WTC11 (cell line): Measurements from ENCODE around the gene FAM20B. TPM values are rescaled to one million over a fixed set of nuclear protein-coding genes. Genes with fewer than 3 reads are reported as not detected.

Experiments used
- ATAC-seq: fragments of 200-7000 bp; cut with Tn5 transposase; 2 replicates; pipeline ENCODE4 v1.10.0; 2021; ENCODE audit warnings: mild to moderate bottlenecking, moderate library complexity
- CTCF ChIA-PET: fragments of 300-600 bp; sonication (Branson Sonifier 250); formaldehyde crosslinking; loops from one replicate; lab custom pipeline; 2021; ENCODE audit warnings: antibody characterized with exemption; lab: Charles Lee
- POLR2A ChIA-PET: fragments of 350-600 bp; sonication (Branson Sonifier 250); formaldehyde crosslinking; loops from one replicate; lab custom pipeline; 2021; ENCODE audit warnings: antibody characterized with exemption; lab: Charles Lee
- DNase-seq: peaks from one replicate; pipeline ENCODE4 v3.0.0; 2021; ENCODE audit warnings: low spot score
- H3K27ac Mint-ChIP-seq: 2 replicates; pipeline ENCODE4 v1.8.0; 2021; ENCODE audit warnings: mixed read lengths
- H3K27me3 Mint-ChIP-seq: 2 replicates; pipeline ENCODE4 v1.8.0; 2021; ENCODE audit warnings: low read depth, mild to moderate bottlenecking, moderate library complexity, mixed read lengths
- H3K36me3 Mint-ChIP-seq: 2 replicates; pipeline ENCODE4 v1.8.0; 2021; ENCODE audit warnings: mixed read lengths
- H3K4me1 Mint-ChIP-seq: 2 replicates; pipeline ENCODE4 v1.8.0; 2022; ENCODE audit warnings: mixed read lengths
- H3K4me3 Mint-ChIP-seq: 2 replicates; pipeline ENCODE4 v1.8.0; 2021; ENCODE audit warnings: mild to moderate bottlenecking, moderate library complexity, mixed read lengths
- H3K9me3 Mint-ChIP-seq: 2 replicates; pipeline ENCODE4 v1.8.0; 2021; ENCODE audit warnings: mixed read lengths
- ELF4 ChIP-seq: sonication (generic); formaldehyde crosslinking; IDR thresholded peaks from 2 replicates; pipeline ENCODE4 v1.8.1; 2022; ENCODE audit warnings: low read depth, mild to moderate bottlenecking, moderate library complexity, missing genetic modification reagents
- OVOL2 ChIP-seq: fragments of 250-450 bp; sonication (Bioruptor Pico); IDR thresholded peaks from 2 replicates; pipeline ENCODE4 v1.9.0; 2021; ENCODE audit warnings: mild to moderate bottlenecking, borderline replicate concordance
- PRRX2 ChIP-seq: fragments of 250-450 bp; sonication (Bioruptor Pico); IDR thresholded peaks from 2 replicates; pipeline ENCODE4 v1.8.0; 2021; ENCODE audit warnings: mild to moderate bottlenecking
- SMAD4 ChIP-seq: sonication (generic); formaldehyde crosslinking; IDR thresholded peaks from 2 replicates; pipeline ENCODE4 v1.8.0; 2022; ENCODE audit warnings: mild to moderate bottlenecking, missing genetic modification reagents
- SP1 ChIP-seq: sonication (generic); formaldehyde crosslinking; conservative IDR thresholded peaks from 2 replicates; pipeline ENCODE4 v1.8.1; 2022; ENCODE audit warnings: missing genetic modification reagents
- TCF7 ChIP-seq: sonication (generic); formaldehyde crosslinking; IDR thresholded peaks from 2 replicates; pipeline ENCODE4 v1.8.0; 2022; ENCODE audit warnings: mild to moderate bottlenecking, low read depth, missing genetic modification reagents, moderate library complexity
- TEAD1 ChIP-seq: sonication (generic); formaldehyde crosslinking; IDR thresholded peaks from 2 replicates; pipeline ENCODE4 v1.8.0; 2022; ENCODE audit warnings: mild to moderate bottlenecking, missing genetic modification reagents
- TP53 ChIP-seq: sonication (generic); formaldehyde crosslinking; IDR thresholded peaks from 2 replicates; pipeline ENCODE4 v1.8.1; 2023; ENCODE audit warnings: mild to moderate bottlenecking, missing genetic modification reagents
- ZNF219 ChIP-seq: sonication (generic); formaldehyde crosslinking; IDR thresholded peaks from 2 replicates; pipeline ENCODE4 v1.8.0; 2023; ENCODE audit warnings: missing genetic modification reagents, mild to moderate bottlenecking, borderline replicate concordance
- ZNF317 ChIP-seq: sonication (generic); formaldehyde crosslinking; IDR thresholded peaks from 2 replicates; pipeline ENCODE4 v1.8.1; 2023; ENCODE audit warnings: low read depth, mild to moderate bottlenecking, moderate library complexity, missing genetic modification reagents, borderline replicate concordance
- ZNF423 ChIP-seq: fragments of 250-450 bp; sonication (Bioruptor Pico); IDR thresholded peaks from 2 replicates; pipeline ENCODE4 v2.1.2; 2022; ENCODE audit warnings: mild to moderate bottlenecking, moderate library complexity
- total RNA-seq: library from RNA; stranded (reverse); gene quantifications from 3 replicates; pipeline ENCODE4 v1.2.3, GENCODE V29; 2021
- TF ChIP-seq, protein P1 (sequence below): sonication (generic); formaldehyde crosslinking; IDR thresholded peaks from 2 replicates; pipeline ENCODE4 v1.8.0; 2023; ENCODE audit warnings: missing genetic modification reagents
- TF ChIP-seq, protein P2 (sequence below): sonication (generic); formaldehyde crosslinking; IDR thresholded peaks from 2 replicates; pipeline ENCODE4 v1.8.0; 2023; ENCODE audit warnings: mild to moderate bottlenecking, missing genetic modification reagents
- TF ChIP-seq, protein P3 (sequence below): fragments of 200-600 bp; IDR thresholded peaks from 2 replicates; pipeline ENCODE4 v1.8.0; 2022; ENCODE audit warnings: antibody characterized with exemption
- TF ChIP-seq, protein P4 (sequence below): sonication (generic); formaldehyde crosslinking; IDR thresholded peaks from 2 replicates; pipeline ENCODE4 v1.8.0; 2022; ENCODE audit warnings: missing genetic modification reagents
- TF ChIP-seq, protein P5 (sequence below): sonication (generic); formaldehyde crosslinking; IDR thresholded peaks from 2 replicates; pipeline ENCODE4 v1.8.0; 2022; ENCODE audit warnings: mild to moderate bottlenecking, missing genetic modification reagents
- TF ChIP-seq, protein P6 (sequence below): sonication (generic); formaldehyde crosslinking; IDR thresholded peaks from 2 replicates; pipeline ENCODE4 v1.8.1; 2023; ENCODE audit warnings: mild to moderate bottlenecking, moderate library complexity, missing genetic modification reagents
- TF ChIP-seq, protein P7 (sequence below): sonication (generic); formaldehyde crosslinking; IDR thresholded peaks from 2 replicates; pipeline ENCODE4 v1.8.1; 2023; ENCODE audit warnings: mild to moderate bottlenecking, missing genetic modification reagents

FAM20B gene
- total RNA-seq, 1 experiment from 2014 or later, result 36.1 TPM

DNA sequence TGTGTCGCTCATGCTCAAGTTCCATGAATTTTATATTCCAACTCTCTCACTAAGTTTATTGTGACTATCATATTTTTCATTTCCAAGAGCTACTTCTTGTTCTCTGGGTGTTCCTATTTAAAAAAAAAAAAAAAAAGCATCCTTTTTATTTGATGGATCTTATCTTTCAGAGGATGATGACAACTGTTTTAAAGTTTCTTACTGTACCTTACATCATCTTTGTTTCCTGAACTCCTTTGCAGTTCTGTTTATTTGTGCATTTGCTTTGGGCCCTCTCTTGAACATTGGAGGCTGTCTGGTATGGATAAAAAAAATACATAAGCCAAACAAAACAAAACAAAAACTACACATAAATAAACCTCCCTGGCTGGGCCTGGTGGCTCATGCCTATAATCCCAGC, 32.1 kb upstream of the FAM20B start:
- Mint-ChIP-seq H3K4me3 (no peak overlapping the region), H3K27ac (no peak overlapping the region), H3K27me3 (no peaks in the 10 kb centered on the region), H3K4me1 (no peaks in the 10 kb centered on the region), H3K36me3 (peaks cover 17% of the 10 kb centered on the region), H3K9me3 (peaks cover 30% of the 10 kb centered on the region)
- DNase-seq (no peak), ATAC-seq (no peak)
- no peak for TF ChIP-seq SMAD4 (CRISPR knock-in tag)
- TF ChIP-seq TCF7 (CRISPR knock-in tag), result no peak
- no peak for TF ChIP-seq PRRX2 (CRISPR knock-in tag)
- TF ChIP-seq, protein P1, sequence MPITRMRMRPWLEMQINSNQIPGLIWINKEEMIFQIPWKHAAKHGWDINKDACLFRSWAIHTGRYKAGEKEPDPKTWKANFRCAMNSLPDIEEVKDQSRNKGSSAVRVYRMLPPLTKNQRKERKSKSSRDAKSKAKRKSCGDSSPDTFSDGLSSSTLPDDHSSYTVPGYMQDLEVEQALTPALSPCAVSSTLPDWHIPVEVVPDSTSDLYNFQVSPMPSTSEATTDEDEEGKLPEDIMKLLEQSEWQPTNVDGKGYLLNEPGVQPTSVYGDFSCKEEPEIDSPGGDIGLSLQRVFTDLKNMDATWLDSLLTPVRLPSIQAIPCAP (CRISPR knock-in tag), result no peak
- TF ChIP-seq ZNF423 (CRISPR knock-in tag), result no peak
- TF ChIP-seq SP1 (CRISPR knock-in tag), result no peak
- TF ChIP-seq TEAD1 (CRISPR knock-in tag), result no peak
- TF ChIP-seq ZNF219 (CRISPR knock-in tag), result no peak
- no peak for TF ChIP-seq TP53 (CRISPR knock-in tag)
- TF ChIP-seq, protein P2, sequence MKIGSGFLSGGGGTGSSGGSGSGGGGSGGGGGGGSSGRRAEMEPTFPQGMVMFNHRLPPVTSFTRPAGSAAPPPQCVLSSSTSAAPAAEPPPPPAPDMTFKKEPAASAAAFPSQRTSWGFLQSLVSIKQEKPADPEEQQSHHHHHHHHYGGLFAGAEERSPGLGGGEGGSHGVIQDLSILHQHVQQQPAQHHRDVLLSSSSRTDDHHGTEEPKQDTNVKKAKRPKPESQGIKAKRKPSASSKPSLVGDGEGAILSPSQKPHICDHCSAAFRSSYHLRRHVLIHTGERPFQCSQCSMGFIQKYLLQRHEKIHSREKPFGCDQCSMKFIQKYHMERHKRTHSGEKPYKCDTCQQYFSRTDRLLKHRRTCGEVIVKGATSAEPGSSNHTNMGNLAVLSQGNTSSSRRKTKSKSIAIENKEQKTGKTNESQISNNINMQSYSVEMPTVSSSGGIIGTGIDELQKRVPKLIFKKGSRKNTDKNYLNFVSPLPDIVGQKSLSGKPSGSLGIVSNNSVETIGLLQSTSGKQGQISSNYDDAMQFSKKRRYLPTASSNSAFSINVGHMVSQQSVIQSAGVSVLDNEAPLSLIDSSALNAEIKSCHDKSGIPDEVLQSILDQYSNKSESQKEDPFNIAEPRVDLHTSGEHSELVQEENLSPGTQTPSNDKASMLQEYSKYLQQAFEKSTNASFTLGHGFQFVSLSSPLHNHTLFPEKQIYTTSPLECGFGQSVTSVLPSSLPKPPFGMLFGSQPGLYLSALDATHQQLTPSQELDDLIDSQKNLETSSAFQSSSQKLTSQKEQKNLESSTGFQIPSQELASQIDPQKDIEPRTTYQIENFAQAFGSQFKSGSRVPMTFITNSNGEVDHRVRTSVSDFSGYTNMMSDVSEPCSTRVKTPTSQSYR (CRISPR knock-in tag), result no peak
- TF ChIP-seq ELF4, result no peak
- TF ChIP-seq, protein P3, sequence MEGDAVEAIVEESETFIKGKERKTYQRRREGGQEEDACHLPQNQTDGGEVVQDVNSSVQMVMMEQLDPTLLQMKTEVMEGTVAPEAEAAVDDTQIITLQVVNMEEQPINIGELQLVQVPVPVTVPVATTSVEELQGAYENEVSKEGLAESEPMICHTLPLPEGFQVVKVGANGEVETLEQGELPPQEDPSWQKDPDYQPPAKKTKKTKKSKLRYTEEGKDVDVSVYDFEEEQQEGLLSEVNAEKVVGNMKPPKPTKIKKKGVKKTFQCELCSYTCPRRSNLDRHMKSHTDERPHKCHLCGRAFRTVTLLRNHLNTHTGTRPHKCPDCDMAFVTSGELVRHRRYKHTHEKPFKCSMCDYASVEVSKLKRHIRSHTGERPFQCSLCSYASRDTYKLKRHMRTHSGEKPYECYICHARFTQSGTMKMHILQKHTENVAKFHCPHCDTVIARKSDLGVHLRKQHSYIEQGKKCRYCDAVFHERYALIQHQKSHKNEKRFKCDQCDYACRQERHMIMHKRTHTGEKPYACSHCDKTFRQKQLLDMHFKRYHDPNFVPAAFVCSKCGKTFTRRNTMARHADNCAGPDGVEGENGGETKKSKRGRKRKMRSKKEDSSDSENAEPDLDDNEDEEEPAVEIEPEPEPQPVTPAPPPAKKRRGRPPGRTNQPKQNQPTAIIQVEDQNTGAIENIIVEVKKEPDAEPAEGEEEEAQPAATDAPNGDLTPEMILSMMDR, result no peak
- TF ChIP-seq, protein P4, sequence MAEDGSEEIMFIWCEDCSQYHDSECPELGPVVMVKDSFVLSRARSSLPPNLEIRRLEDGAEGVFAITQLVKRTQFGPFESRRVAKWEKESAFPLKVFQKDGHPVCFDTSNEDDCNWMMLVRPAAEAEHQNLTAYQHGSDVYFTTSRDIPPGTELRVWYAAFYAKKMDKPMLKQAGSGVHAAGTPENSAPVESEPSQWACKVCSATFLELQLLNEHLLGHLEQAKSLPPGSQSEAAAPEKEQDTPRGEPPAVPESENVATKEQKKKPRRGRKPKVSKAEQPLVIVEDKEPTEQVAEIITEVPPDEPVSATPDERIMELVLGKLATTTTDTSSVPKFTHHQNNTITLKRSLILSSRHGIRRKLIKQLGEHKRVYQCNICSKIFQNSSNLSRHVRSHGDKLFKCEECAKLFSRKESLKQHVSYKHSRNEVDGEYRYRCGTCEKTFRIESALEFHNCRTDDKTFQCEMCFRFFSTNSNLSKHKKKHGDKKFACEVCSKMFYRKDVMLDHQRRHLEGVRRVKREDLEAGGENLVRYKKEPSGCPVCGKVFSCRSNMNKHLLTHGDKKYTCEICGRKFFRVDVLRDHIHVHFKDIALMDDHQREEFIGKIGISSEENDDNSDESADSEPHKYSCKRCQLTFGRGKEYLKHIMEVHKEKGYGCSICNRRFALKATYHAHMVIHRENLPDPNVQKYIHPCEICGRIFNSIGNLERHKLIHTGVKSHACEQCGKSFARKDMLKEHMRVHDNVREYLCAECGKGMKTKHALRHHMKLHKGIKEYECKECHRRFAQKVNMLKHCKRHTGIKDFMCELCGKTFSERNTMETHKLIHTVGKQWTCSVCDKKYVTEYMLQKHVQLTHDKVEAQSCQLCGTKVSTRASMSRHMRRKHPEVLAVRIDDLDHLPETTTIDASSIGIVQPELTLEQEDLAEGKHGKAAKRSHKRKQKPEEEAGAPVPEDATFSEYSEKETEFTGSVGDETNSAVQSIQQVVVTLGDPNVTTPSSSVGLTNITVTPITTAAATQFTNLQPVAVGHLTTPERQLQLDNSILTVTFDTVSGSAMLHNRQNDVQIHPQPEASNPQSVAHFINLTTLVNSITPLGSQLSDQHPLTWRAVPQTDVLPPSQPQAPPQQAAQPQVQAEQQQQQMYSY (CRISPR knock-in tag), result no peak
- POLR2A ChIA-PET, result interaction anchor here (0.6 kb wide), 1 partner anchor 43 kb away, joined by 3 read pairs; no protein-coding TSS in a partner anchor
- CTCF ChIA-PET, result no interaction called here

DNA sequence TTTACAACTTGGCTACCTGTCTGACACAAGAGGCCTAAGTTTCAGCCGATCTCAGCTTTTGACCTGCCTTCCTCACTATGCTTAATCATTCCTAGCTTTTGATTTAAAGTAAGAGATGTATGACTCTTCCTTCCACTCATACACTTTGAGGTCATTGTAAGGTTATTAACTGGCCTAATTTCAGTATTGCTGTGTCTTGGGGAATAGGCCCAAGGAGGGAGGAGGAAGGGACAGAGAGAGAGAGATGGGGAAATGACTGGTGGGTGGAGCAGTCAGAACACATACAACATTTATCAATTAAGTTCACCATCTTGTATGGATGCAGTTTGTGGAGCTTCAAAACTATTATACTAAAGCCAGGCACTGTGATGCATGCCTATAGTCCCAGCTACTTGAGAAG, 28.3 kb upstream of the FAM20B start:
- ATAC-seq, result no peak
- DNase-seq, result no peak
- Mint-ChIP-seq H3K27me3 (no peaks in the 10 kb centered on the region), H3K4me3 (no peak overlapping the region), H3K4me1 (peaks cover 3% of the 10 kb centered on the region; the same call in 1 of the 2 replicates), H3K27ac (no peak overlapping the region), H3K9me3 (peaks cover 25% of the 10 kb centered on the region), H3K36me3 (peaks cover 17% of the 10 kb centered on the region)
- ChIA-PET CTCF (interaction anchor here (1.0 kb wide), 1 partner anchor 244 kb away, joined by 4 read pairs; no protein-coding TSS in a partner anchor), POLR2A (no interaction called here)
- TF ChIP-seq, protein P5, sequence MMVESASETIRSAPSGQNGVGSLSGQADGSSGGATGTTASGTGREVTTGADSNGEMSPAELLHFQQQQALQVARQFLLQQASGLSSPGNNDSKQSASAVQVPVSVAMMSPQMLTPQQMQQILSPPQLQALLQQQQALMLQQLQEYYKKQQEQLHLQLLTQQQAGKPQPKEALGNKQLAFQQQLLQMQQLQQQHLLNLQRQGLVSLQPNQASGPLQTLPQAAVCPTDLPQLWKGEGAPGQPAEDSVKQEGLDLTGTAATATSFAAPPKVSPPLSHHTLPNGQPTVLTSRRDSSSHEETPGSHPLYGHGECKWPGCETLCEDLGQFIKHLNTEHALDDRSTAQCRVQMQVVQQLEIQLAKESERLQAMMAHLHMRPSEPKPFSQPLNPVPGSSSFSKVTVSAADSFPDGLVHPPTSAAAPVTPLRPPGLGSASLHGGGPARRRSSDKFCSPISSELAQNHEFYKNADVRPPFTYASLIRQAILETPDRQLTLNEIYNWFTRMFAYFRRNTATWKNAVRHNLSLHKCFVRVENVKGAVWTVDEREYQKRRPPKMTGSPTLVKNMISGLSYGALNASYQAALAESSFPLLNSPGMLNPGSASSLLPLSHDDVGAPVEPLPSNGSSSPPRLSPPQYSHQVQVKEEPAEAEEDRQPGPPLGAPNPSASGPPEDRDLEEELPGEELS (CRISPR knock-in tag), result no peak
- no peak for TF ChIP-seq OVOL2 (CRISPR knock-in tag)
- no peak for TF ChIP-seq ZNF317
- TF ChIP-seq, protein P6, sequence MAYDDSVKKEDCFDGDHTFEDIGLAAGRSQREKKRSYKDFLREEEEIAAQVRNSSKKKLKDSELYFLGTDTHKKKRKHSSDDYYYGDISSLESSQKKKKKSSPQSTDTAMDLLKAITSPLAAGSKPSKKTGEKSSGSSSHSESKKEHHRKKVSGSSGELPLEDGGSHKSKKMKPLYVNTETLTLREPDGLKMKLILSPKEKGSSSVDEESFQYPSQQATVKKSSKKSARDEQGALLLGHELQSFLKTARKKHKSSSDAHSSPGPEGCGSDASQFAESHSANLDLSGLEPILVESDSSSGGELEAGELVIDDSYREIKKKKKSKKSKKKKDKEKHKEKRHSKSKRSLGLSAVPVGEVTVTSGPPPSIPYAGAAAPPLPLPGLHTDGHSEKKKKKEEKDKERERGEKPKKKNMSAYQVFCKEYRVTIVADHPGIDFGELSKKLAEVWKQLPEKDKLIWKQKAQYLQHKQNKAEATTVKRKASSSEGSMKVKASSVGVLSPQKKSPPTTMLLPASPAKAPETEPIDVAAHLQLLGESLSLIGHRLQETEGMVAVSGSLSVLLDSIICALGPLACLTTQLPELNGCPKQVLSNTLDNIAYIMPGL (CRISPR knock-in tag), result no peak
- TF ChIP-seq, protein P7, sequence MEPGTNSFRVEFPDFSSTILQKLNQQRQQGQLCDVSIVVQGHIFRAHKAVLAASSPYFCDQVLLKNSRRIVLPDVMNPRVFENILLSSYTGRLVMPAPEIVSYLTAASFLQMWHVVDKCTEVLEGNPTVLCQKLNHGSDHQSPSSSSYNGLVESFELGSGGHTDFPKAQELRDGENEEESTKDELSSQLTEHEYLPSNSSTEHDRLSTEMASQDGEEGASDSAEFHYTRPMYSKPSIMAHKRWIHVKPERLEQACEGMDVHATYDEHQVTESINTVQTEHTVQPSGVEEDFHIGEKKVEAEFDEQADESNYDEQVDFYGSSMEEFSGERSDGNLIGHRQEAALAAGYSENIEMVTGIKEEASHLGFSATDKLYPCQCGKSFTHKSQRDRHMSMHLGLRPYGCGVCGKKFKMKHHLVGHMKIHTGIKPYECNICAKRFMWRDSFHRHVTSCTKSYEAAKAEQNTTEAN, result no peak
